ENCODE data around the gene DMBT1.

- TF ChIP-seq RB1 (IDR thresholded peaks at IDR 0.05; ENCODE audit: borderline replicate concordance) (no peak), CREB1 (IDR thresholded peaks at IDR 0.05; ENCODE audit: low read depth) (no peak), NFYB (IDR thresholded peaks at IDR 0.05; ENCODE audit: insufficient read depth, low read depth, low read length) (no peak)
Observed at GRCh38 chr10:122648599-122649428, 88.3 kb downstream of the DMBT1 start.

All from GM12878 (cell line).